Measurements from ENCODE around the gene SH3RF3. TPM values are rescaled to one million over a fixed set of nuclear protein-coding genes. Genes with fewer than 3 reads are reported as not detected.

The SH3RF3 gene
- total and polyA plus RNA-seq, 2 of the 13 experiments (the other 11 are each of a cell fraction or from before 2014, with no cell fraction given): 0.04 TPM; not detected in 1

DNA sequence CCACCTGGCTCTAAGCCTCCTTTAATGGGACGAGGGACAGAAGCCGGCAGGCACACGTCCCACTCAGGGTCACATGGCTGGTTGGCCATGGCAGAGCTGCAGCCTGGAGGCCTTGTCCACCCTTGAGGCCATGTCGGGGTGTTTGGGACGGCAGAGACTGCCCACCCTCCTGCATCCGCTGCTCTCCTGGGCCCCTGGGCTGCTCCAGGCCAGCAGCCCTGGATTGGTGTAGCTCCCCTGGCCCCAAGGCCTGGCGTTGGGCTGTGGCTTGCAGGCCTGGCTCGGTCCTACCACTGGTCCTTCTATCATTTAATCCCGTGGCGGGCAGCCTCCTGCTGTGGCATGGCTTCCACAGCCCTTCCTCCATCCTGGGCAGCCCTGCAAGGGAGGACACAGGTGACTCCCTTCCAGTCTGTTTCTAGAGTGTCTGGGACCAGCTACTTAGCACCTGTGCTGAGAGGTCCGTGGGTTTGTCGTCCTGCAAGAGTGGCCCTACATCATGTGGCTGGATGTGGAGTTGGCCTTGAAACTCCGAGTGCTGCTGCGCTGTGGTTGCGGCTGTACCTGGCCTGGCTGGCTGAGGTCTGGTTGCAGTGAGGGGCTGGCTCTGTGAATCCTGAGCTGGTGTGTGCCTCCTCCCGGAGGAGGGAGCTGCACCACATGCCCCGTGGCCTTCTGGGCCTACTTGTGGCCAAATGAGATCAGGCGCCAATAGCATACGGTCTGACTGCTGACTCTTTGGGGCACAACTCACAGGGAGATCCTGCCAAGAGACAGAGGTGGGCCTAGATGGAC is 67.3 kb downstream of the SH3RF3 start:
- WGBS (ENCODE audit: low lambda C conversion rate): 50% methylated on average over 9 of the region's 19 CpGs
- POLR2A ChIA-PET: no interaction called here

More for the DNA sequence above, 67.3 kb downstream of the SH3RF3 start:
- intact Hi-C loops (cut with micrococcal nuclease; ENCODE audit: unreplicated experiment): no loop called here
- Histone ChIP-seq H3K36me3 (replicated peaks in 1 of 2; ENCODE audit: control insufficient read depth in 1 of 2, insufficient read depth in 2 of 2, low read length in 2 of 2) (no peaks in the 10 kb centered on the region), H3K9ac (ENCODE audit: insufficient read depth, low read depth, low read length) (no peak overlapping the region), H3K4me3 (replicated peaks in 1 of 3; ENCODE audit: insufficient read depth in 1 of 3, low read depth in 2 of 3, low read length in 3 of 3) (no peak overlapping the region), H2AFZ (ENCODE audit: low read length) (no peak overlapping the region), H3K9me3 (ENCODE audit: low read length) (no peaks in the 10 kb centered on the region), H4K20me1 (ENCODE audit: insufficient read depth, low read length) (no peaks in the 10 kb centered on the region), H3K27me3 (ENCODE audit: control insufficient read depth in 1 of 2, insufficient read depth in 2 of 2, low read length in 2 of 2) (peaks cover 0 to 1% of the 10 kb centered on the region in 2 experiments; a peak in 2 of 5 replicates), H3K4me1 (ENCODE audit: insufficient read depth, low read length) (no peaks in the 10 kb centered on the region), H3K27ac (ENCODE audit: extremely low read length, insufficient read depth, low read length) (no peak overlapping the region), H3K79me2 (ENCODE audit: insufficient read depth, low read length) (no peaks in the 10 kb centered on the region), H3K4me2 (ENCODE audit: low read depth, low read length) (no peak overlapping the region)
- CTCF ChIA-PET (ENCODE audit: low intra/inter-chr PET ratio, low total read pairs): no interaction called here
- in situ Hi-C loops (cut with HindIII; ENCODE audit: extremely low pct_ligation_motif_present, low pct_unique_long_range_greater_than_20kb): no loop called here
- BruUV-seq (replicated peaks): no TSS peak
- TF ChIP-seq, protein P1, sequence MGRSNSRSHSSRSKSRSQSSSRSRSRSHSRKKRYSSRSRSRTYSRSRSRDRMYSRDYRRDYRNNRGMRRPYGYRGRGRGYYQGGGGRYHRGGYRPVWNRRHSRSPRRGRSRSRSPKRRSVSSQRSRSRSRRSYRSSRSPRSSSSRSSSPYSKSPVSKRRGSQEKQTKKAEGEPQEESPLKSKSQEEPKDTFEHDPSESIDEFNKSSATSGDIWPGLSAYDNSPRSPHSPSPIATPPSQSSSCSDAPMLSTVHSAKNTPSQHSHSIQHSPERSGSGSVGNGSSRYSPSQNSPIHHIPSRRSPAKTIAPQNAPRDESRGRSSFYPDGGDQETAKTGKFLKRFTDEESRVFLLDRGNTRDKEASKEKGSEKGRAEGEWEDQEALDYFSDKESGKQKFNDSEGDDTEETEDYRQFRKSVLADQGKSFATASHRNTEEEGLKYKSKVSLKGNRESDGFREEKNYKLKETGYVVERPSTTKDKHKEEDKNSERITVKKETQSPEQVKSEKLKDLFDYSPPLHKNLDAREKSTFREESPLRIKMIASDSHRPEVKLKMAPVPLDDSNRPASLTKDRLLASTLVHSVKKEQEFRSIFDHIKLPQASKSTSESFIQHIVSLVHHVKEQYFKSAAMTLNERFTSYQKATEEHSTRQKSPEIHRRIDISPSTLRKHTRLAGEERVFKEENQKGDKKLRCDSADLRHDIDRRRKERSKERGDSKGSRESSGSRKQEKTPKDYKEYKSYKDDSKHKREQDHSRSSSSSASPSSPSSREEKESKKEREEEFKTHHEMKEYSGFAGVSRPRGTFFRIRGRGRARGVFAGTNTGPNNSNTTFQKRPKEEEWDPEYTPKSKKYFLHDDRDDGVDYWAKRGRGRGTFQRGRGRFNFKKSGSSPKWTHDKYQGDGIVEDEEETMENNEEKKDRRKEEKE (IDR thresholded peaks at IDR 0.05): no peak
- TF ChIP-seq ZNF547 (CRISPR knock-in tag; IDR thresholded peaks at IDR 0.05) (no peak), HNF4A (CRISPR knock-in tag; IDR thresholded peaks at IDR 0.05) (no peak), YY1 (IDR thresholded peaks at IDR 0.05; ENCODE audit: insufficient read depth, insufficient replicate concordance, low read depth, low read length) (no peak), ARNTL (CRISPR knock-in tag; IDR thresholded peaks at IDR 0.05) (no peak)
- no peak for DNase-seq (ENCODE audit: low spot score)
- no peak for FAIRE-seq
- no peak for ATAC-seq
